MM.1S (cell line): ENCODE measurements around the gene ESRRB.

Experiments
- DNase-seq: peaks from one replicate; pipeline ENCODE4 v3.0.0-alpha.2; 2015
- H2AFZ ChIP-seq: fragments of 300-600 bp; sonication (generic); 2 replicates; pipeline ENCODE4 v1.6.0; 2016; ENCODE audit warnings: antibody characterized with exemption, low read length
- H3F3A ChIP-seq: fragments of 300-600 bp; sonication (generic); 2 replicates; pipeline ENCODE4 v1.6.1; 2016; ENCODE audit warnings: mild to moderate bottlenecking, antibody characterized with exemption, low read length, moderate library complexity, mixed read lengths; ENCODE audit not compliant: insufficient read depth
- H3K27ac ChIP-seq: fragments of 300-600 bp; sonication (generic); 2 replicates; pipeline ENCODE4 v1.5.1; 2016; ENCODE audit warnings: mild to moderate bottlenecking, low read length
- H3K27me3 ChIP-seq: fragments of 300-600 bp; sonication (generic); replicated peaks from 2 replicates; pipeline ENCODE4 v1.6.0; 2016; ENCODE audit warnings: low read length; ENCODE audit not compliant: insufficient read depth
- H3K36me3 ChIP-seq: fragments of 300-600 bp; sonication (generic); replicated peaks from 2 replicates; pipeline ENCODE4 v1.6.1; 2016; ENCODE audit warnings: mild to moderate bottlenecking, low read length, mixed read lengths; ENCODE audit not compliant: insufficient read depth
- H3K4me1 ChIP-seq: fragments of 300-600 bp; sonication (generic); 2 replicates; pipeline ENCODE4 v1.6.1; 2016; ENCODE audit warnings: low read length, mixed read lengths
- H3K4me2 ChIP-seq: fragments of 300-600 bp; sonication (generic); 2 replicates; pipeline ENCODE4 v1.6.0; 2016; ENCODE audit warnings: low read depth, low read length
- H3K4me3 ChIP-seq: fragments of 300-600 bp; sonication (generic); 2 replicates; pipeline ENCODE4 v1.5.1; 2016; ENCODE audit warnings: low read length, mixed read lengths
- H3K79me2 ChIP-seq: fragments of 300-600 bp; sonication (generic); 2 replicates; pipeline ENCODE4 v1.6.1; 2016; ENCODE audit warnings: mixed run types, low read length, mixed read lengths
- H3K9ac ChIP-seq: fragments of 300-600 bp; sonication (generic); 2 replicates; pipeline ENCODE4 v1.6.1; 2016; ENCODE audit warnings: low read length, mixed read lengths
- H3K9me2 ChIP-seq: fragments of 300-600 bp; sonication (generic); replicated peaks from 2 replicates; pipeline ENCODE4 v1.6.1; 2016; ENCODE audit warnings: mild to moderate bottlenecking, low read length, mixed read lengths; ENCODE audit not compliant: insufficient read depth
- H3K9me3 ChIP-seq: fragments of 300-600 bp; sonication (generic); replicated peaks from 2 replicates; pipeline ENCODE4 v1.6.1; 2016; ENCODE audit warnings: mild to moderate bottlenecking, low read length, mixed read lengths; ENCODE audit not compliant: insufficient read depth
- H4K20me1 ChIP-seq: fragments of 300-600 bp; sonication (generic); 2 replicates; pipeline ENCODE4 v1.6.1; 2016; ENCODE audit warnings: mild to moderate bottlenecking, low read length, moderate library complexity, mixed read lengths; ENCODE audit not compliant: insufficient read depth
- EZH2 ChIP-seq: fragments of 300-600 bp; sonication (generic); optimal IDR thresholded peaks from 2 replicates; pipeline ENCODE3; 2017; ENCODE audit warnings: low read depth, mild to moderate bottlenecking, antibody characterized with exemption, low read length, mixed read lengths
- EZH2phosphoT487 ChIP-seq: fragments of 300-600 bp; sonication (generic); IDR thresholded peaks from 2 replicates; pipeline ENCODE4 v1.6.1; 2018; ENCODE audit warnings: antibody characterized with exemption, low read length
- TF ChIP-seq, protein P1 (sequence below): fragments of 300-600 bp; sonication (generic); IDR thresholded peaks from 2 replicates; pipeline ENCODE4 v1.5.1; 2016; ENCODE audit warnings: antibody characterized with exemption, low read length, mixed read lengths

Gene ESRRB

DNA sequence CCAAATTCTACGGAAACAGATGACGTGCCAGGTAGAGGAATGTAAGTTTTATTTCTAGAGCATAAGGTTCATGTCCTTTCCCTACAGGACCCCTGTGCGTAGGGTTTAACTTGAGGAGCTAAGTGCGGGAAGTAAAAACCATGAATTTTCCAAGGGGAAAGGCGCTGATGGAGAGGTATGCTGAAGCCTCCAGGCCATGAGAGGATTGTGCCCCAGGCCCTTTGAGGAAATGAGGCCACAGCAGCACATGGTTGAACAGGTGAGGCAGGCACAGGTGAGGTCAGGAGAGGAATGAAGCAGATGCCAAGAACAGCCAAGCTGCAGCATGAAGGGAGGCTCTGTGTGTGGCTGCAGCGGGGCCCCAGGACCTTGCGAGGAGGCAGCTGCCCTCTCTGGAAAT is 14.7 kb downstream of the ESRRB start:
- Histone ChIP-seq H3K4me3 (no peak overlapping the region), H3K27me3 (no peaks in the 10 kb centered on the region), H3K9me3 (no peaks in the 10 kb centered on the region), H3K36me3 (no peaks in the 10 kb centered on the region), H3K4me2 (no peak overlapping the region), H3K4me1 (no peaks in the 10 kb centered on the region), H3K27ac (no peak overlapping the region), H2AFZ (no peak overlapping the region), H3K79me2 (no peaks in the 10 kb centered on the region), H4K20me1 (no peaks in the 10 kb centered on the region), H3K9me2 (no peaks in the 10 kb centered on the region), H3K9ac (no peak overlapping the region), H3F3A (no peaks in the 10 kb centered on the region)
- TF ChIP-seq EZH2phosphoT487 (no peak), EZH2 (no peak)
- TF ChIP-seq, protein P1, sequence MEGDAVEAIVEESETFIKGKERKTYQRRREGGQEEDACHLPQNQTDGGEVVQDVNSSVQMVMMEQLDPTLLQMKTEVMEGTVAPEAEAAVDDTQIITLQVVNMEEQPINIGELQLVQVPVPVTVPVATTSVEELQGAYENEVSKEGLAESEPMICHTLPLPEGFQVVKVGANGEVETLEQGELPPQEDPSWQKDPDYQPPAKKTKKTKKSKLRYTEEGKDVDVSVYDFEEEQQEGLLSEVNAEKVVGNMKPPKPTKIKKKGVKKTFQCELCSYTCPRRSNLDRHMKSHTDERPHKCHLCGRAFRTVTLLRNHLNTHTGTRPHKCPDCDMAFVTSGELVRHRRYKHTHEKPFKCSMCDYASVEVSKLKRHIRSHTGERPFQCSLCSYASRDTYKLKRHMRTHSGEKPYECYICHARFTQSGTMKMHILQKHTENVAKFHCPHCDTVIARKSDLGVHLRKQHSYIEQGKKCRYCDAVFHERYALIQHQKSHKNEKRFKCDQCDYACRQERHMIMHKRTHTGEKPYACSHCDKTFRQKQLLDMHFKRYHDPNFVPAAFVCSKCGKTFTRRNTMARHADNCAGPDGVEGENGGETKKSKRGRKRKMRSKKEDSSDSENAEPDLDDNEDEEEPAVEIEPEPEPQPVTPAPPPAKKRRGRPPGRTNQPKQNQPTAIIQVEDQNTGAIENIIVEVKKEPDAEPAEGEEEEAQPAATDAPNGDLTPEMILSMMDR = no peak
- no peak for DNase-seq

DNA sequence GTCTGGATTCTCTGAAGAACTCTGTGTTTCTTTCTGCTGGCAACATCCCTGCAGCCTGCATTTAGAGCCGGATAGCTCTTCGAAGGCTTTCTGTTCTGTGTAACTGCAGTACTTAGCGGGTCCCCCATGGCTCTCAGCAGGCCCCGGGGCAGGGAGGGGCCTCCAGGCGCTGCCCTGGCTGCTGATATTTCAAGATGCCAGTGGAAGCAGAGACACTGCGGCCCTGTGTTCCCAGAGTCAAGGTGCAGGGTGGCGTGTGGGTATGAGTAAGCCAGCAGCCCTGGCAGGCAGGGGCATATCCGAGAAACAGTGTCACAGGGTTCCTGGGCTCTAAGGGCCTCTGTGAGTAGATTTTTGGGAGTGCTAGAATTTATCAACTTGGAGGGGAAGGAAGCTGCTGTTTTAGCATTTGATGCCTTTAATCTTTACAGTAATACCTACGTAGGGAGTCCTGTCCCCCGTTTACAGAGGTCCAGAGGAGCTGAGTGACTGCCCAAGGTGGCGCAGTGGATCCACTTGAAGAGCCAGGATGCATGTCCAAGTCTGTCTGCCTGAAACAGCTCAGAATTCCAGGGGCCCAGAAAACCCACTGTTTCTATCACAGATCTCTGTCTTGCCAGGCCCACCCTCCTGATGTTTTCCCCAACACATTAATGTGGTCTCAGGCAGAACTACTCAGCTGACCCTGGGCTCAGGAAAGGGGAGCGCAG is 16.2 kb downstream of the ESRRB start:
- Histone ChIP-seq H3K4me1 (no peaks in the 10 kb centered on the region), H3K9me2 (no peaks in the 10 kb centered on the region), H3K27me3 (no peaks in the 10 kb centered on the region), H2AFZ (no peak overlapping the region), H3K4me3 (no peak overlapping the region), H3K9me3 (no peaks in the 10 kb centered on the region), H3K79me2 (no peaks in the 10 kb centered on the region), H3K9ac (no peak overlapping the region), H3K27ac (no peak overlapping the region), H4K20me1 (no peaks in the 10 kb centered on the region), H3K36me3 (no peaks in the 10 kb centered on the region), H3K4me2 (no peak overlapping the region), H3F3A (no peaks in the 10 kb centered on the region)
- no peak for DNase-seq
- TF ChIP-seq, protein P1 = no peak

DNA sequence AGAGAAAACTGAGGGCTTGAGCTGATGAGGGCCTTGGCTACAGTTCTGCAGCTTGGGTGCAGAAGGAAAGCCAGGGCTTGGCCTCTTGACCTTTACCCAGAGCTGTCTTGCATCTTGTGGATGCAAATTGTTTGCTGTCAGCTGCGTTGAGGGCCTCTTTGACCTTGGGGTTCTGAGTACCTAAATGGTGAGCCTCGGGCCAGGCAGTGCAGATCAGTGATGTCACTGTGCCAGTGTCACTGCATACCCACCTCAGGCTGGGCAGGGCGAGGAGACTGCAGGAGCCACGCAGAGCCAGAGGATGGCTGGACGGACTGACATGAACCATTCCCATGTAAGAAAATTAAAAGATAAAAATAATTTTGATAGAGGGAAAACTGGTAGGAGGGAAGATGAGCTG is 18.6 kb downstream of the ESRRB start:
- H3K4me1 ChIP-seq = no peaks in the 10 kb centered on the region
- H4K20me1 ChIP-seq = no peaks in the 10 kb centered on the region
- no peaks in the 10 kb centered on the region for H3F3A ChIP-seq
- no peaks in the 10 kb centered on the region for H3K9me3 ChIP-seq
- H3K36me3 ChIP-seq = no peaks in the 10 kb centered on the region
- H3K4me2 ChIP-seq = no peak overlapping the region
- no peaks in the 10 kb centered on the region for H3K27me3 ChIP-seq
- no peak for TF ChIP-seq EZH2
- H3K4me3 ChIP-seq = no peak overlapping the region
- H2AFZ ChIP-seq = no peak overlapping the region
- no peak for DNase-seq
- no peak overlapping the region for H3K9ac ChIP-seq
- no peaks in the 10 kb centered on the region for H3K79me2 ChIP-seq
- no peak overlapping the region for H3K27ac ChIP-seq
- no peaks in the 10 kb centered on the region for H3K9me2 ChIP-seq

DNA sequence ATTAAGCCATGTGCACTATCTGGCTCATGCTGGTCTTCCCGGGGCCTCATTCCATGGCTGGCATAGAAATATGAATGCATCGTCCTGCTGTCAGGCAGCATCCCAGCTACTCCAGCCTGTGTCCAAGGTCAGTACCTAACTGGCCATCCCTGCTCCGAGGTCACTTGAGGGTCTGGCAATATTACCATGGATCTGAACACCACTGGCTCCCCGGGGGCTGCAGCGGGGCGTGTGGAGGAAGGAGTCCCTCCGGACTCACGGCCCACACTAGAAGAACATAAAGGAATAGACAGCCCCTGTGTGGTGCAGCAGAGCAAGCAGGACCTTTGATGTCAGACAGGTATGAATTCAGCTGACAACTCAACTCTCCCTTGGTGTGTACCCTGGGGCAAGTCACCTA is 19.2 kb downstream of the ESRRB start:
- H3K27ac ChIP-seq = no peak overlapping the region
- no peaks in the 10 kb centered on the region for H3K27me3 ChIP-seq
- no peaks in the 10 kb centered on the region for H3K9me2 ChIP-seq
- H3K4me1 ChIP-seq = no peaks in the 10 kb centered on the region
- H3K4me2 ChIP-seq = no peak overlapping the region
- H4K20me1 ChIP-seq = no peaks in the 10 kb centered on the region
- H3K36me3 ChIP-seq = no peaks in the 10 kb centered on the region
- no peak for TF ChIP-seq EZH2
- TF ChIP-seq, protein P1 = no peak
- no peak for TF ChIP-seq EZH2phosphoT487
- no peaks in the 10 kb centered on the region for H3F3A ChIP-seq
- no peaks in the 10 kb centered on the region for H3K79me2 ChIP-seq
- no peak overlapping the region for H3K4me3 ChIP-seq
- no peak for DNase-seq
- no peak overlapping the region for H3K9ac ChIP-seq
- H3K9me3 ChIP-seq = no peaks in the 10 kb centered on the region
- H2AFZ ChIP-seq = no peak overlapping the region
